IMR-90 (cell line): ENCODE measurements around the gene MOB2. TPM values are rescaled to one million over a fixed set of nuclear protein-coding genes. Genes with fewer than 3 reads are reported as not detected.
A peak's percentile ranks its signal among the peaks of the same experiment; 100 is the strongest.

Experiments used
- ATAC-seq: fragments of 200-7000 bp; cut with Tn5 transposase; 2 replicates; pipeline ENCODE4 v1.9.1; 2020; ENCODE audit warnings: low read depth, mild to moderate bottlenecking, moderate library complexity
- BruUV-seq: library from RNA; stranded (reverse); fragments of 400-500 nt; replicated peaks from 2 replicates; lab custom pipeline; 2021; lab: Mats Ljungman, UMichigan
- CTCF ChIA-PET: fragments of 300-600 bp; formaldehyde crosslinking; extraction: SDS; loops from one replicate; lab custom pipeline; 2021; ENCODE audit warnings: antibody characterized with exemption; lab: Yijun Ruan, JAX
- POLR2A ChIA-PET: fragments of 300-600 bp; sonication (Branson Sonifier 250); formaldehyde crosslinking; loops from one replicate; lab custom pipeline; 2022; ENCODE audit warnings: antibody characterized with exemption; ENCODE audit not compliant: unreplicated experiment; lab: Charles Lee
- DNase-seq: peaks from one replicate; pipeline ENCODE4 v3.0.0; 2013
- H2AFZ ChIP-seq: replicated peaks from 2 replicates; pipeline ENCODE3; 2013; ENCODE audit warnings: low read length, mild to moderate bottlenecking; ENCODE audit not compliant: poor library complexity
- H2AK5ac ChIP-seq: 2 replicates; pipeline ENCODE4 v1.6.1; 2013; ENCODE audit warnings: low read depth, low read length, inconsistent platforms
- H2AK9ac ChIP-seq: replicated peaks from 2 replicates; pipeline ENCODE3; 2013; ENCODE audit warnings: mild to moderate bottlenecking, low read depth, low read length, moderate library complexity; ENCODE audit not compliant: poor library complexity
- H2BK120ac ChIP-seq: 2 replicates; pipeline ENCODE4 v1.6.1; 2013; ENCODE audit warnings: low read depth, low read length, inconsistent platforms
- H2BK15ac ChIP-seq: 3 replicates; pipeline ENCODE4 v1.6.1; 2013; ENCODE audit warnings: low read depth, low read length, inconsistent platforms
- H2BK20ac ChIP-seq: 2 replicates; pipeline ENCODE4 v1.6.1; 2013; ENCODE audit warnings: low read depth, mild to moderate bottlenecking, inconsistent platforms, low read length, moderate library complexity
- H2BK5ac ChIP-seq: 2 replicates; pipeline ENCODE4 v1.6.1; 2013; ENCODE audit warnings: mild to moderate bottlenecking, low read depth, low read length, inconsistent platforms; ENCODE audit not compliant: poor library complexity, severe bottlenecking
- H3K14ac ChIP-seq: replicated peaks from 2 replicates; pipeline ENCODE4 v1.6.1; 2013; ENCODE audit warnings: low read depth, low read length, inconsistent platforms
- H3K18ac ChIP-seq: 2 replicates; pipeline ENCODE4 v1.6.1; 2013; ENCODE audit warnings: low read depth, low read length, control low read depth
- H3K23ac ChIP-seq: 2 replicates; pipeline ENCODE4 v1.6.1; 2013; ENCODE audit warnings: low read depth, low read length, inconsistent platforms
- H3K27ac ChIP-seq: 2 replicates; pipeline ENCODE4 v1.5.1; 2013; ENCODE audit warnings: mild to moderate bottlenecking, control low read depth, low read length; ENCODE audit not compliant: insufficient read depth
- H3K27me3 ChIP-seq: 2 replicates; pipeline ENCODE4 v1.6.1; 2013; ENCODE audit warnings: low read length; ENCODE audit not compliant: control insufficient read depth, insufficient read depth
- H3K36me3 ChIP-seq: 2 replicates; pipeline ENCODE4 v1.6.1; 2013; ENCODE audit warnings: low read length, mixed read lengths; ENCODE audit not compliant: control insufficient read depth, insufficient read depth
- H3K4ac ChIP-seq: 2 replicates; pipeline ENCODE4 v1.6.1; 2013; ENCODE audit warnings: low read depth, low read length, inconsistent platforms
- H3K4me1 ChIP-seq: 2 replicates; pipeline ENCODE4 v1.6.1; 2013; ENCODE audit warnings: low read length, mixed read lengths; ENCODE audit not compliant: control insufficient read depth, insufficient read depth
- H3K4me2 ChIP-seq: 2 replicates; pipeline ENCODE4 v1.6.1; 2013; ENCODE audit warnings: low read depth, mild to moderate bottlenecking, control low read depth, low read length, moderate library complexity
- H3K4me3 ChIP-seq: 2 replicates; pipeline ENCODE4 v1.5.1; 2013; ENCODE audit warnings: low read depth, mild to moderate bottlenecking, control low read depth, low read length, moderate library complexity; ENCODE audit not compliant: insufficient read depth
- H3K56ac ChIP-seq: 2 replicates; pipeline ENCODE4 v1.6.1; 2013; ENCODE audit warnings: low read length, inconsistent platforms; ENCODE audit not compliant: insufficient read depth; ENCODE audit errors: extremely low read depth
- H3K79me1 ChIP-seq, 2 experiments: 2 replicates each; pipeline ENCODE4 v1.6.1; 2013; ENCODE audit warnings: low read length in 2 of 2, inconsistent platforms in 1 of 2, low read depth in 1 of 2
- H3K9ac ChIP-seq: 2 replicates; pipeline ENCODE4 v1.6.1; 2013; ENCODE audit warnings: low read depth, low read length, control low read depth
- H3K9me1 ChIP-seq: 2 replicates; pipeline ENCODE4 v1.6.1; 2013; ENCODE audit warnings: low read length, inconsistent platforms; ENCODE audit not compliant: insufficient read depth
- H3K9me3 ChIP-seq: 2 replicates; pipeline ENCODE4 v1.6.1; 2013; ENCODE audit warnings: low read length; ENCODE audit not compliant: control insufficient read depth, insufficient read depth
- H4K20me1 ChIP-seq: 2 replicates; pipeline ENCODE4 v1.6.1; 2013; ENCODE audit warnings: low read length, inconsistent platforms; ENCODE audit not compliant: insufficient read depth
- H4K5ac ChIP-seq: 2 replicates; pipeline ENCODE4 v1.6.1; 2013; ENCODE audit warnings: mild to moderate bottlenecking, low read depth, low read length, control low read depth
- H4K8ac ChIP-seq, 2 experiments: 2 replicates each; pipeline ENCODE4 v1.6.1; 2013; ENCODE audit warnings: low read depth in 2 of 2, low read length in 2 of 2, control low read depth in 1 of 2, inconsistent platforms in 1 of 2
- H4K91ac ChIP-seq: 2 replicates; pipeline ENCODE4 v1.6.1; 2013; ENCODE audit warnings: low read depth, low read length, inconsistent platforms; ENCODE audit not compliant: insufficient read depth
- RCOR1 ChIP-seq: IDR thresholded peaks from 2 replicates; pipeline ENCODE4 v1.6.1; 2012; ENCODE audit warnings: mild to moderate bottlenecking, low read length, improper control_type of control experiment; ENCODE audit not compliant: insufficient replicate concordance
- WGBS, 2 experiments: methylation state at CpG; one replicate each; pipeline versions ENCODE4 v1.1.5 to v1.1.7; 2013; ENCODE audit warnings: missing lambda C conversion rate in 2 of 2; ENCODE audit not compliant: insufficient read length in 1 of 2; ENCODE audit errors: extremely low coverage in 2 of 2; 5-methylcytosine and 5-hydroxymethylcytosine counted together
- dilution Hi-C: fragments of 300-500 bp; cut with HindIII; formaldehyde crosslinking; loops from one replicate; pipeline ENCODE4 v1.14.3; 2018; ENCODE audit warnings: low sequenced_read_pairs; ENCODE audit not compliant: unreplicated experiment
- in situ Hi-C: fragments of 300-500 bp; cut with MboI; formaldehyde crosslinking; loops from 3 replicates; pipeline ENCODE4 v1.14.3; 2019; ENCODE audit warnings: low sequenced_read_pairs, inconsistent platforms, mixed read lengths
- intact Hi-C: fragments of 100-400 bp; cut with micrococcal nuclease; formaldehyde crosslinking; loops from 2 replicates; pipeline ENCODE4 v1.10.0; 2022
- polyA plus RNA-seq, 3 experiments: library from polyadenylated mRNA; depleted of rRNA; stranded (reverse); fragments of >200 nt; gene quantifications; 2 replicates each; pipeline ENCODE4 v1.2.3, GENCODE V29; 2012; ENCODE audit warnings: low replicate concordance in 1 of 3
- total RNA-seq: library from RNA; depleted of rRNA; stranded (reverse); fragments of >200 nt; gene quantifications from 2 replicates; pipeline ENCODE4 v1.2.3, GENCODE V29; 2012

MOB2 gene
- total and polyA plus RNA-seq, 2 of the 4 experiments (the other 2 are of a cell fraction): 23.7 to 36.2 TPM

- peaks cover 10% of the 10 kb centered on the region for H3K27me3 ChIP-seq
- H4K8ac ChIP-seq: no peak overlapping the region
- no peak overlapping the region for H4K5ac ChIP-seq
- H2AK9ac ChIP-seq: peak overlapping the region; percentile 51
- no peak overlapping the region for H3K27ac ChIP-seq
- no peak overlapping the region for H3K23ac ChIP-seq
- H4K91ac ChIP-seq: no peak overlapping the region
- dilution Hi-C loops: no loop called here
- no peak overlapping the region for H2AK5ac ChIP-seq
- ATAC-seq (no peak), DNase-seq (no peak)
- peaks cover 19% of the 10 kb centered on the region for H3K9me1 ChIP-seq
- no peak overlapping the region for H3K56ac ChIP-seq
- peaks cover 9% of the 10 kb centered on the region for H3K36me3 ChIP-seq
- no TSS peak for BruUV-seq
- peaks cover 31 to 77% of the 10 kb centered on the region in 2 experiments for H3K79me1 ChIP-seq
- no peak overlapping the region for H3K4me2 ChIP-seq
- H2BK5ac ChIP-seq: no peak overlapping the region
- H3K14ac ChIP-seq: no peak overlapping the region
- peaks cover 3% of the 10 kb centered on the region; the same call in 1 of the 2 replicates for H3K4me1 ChIP-seq
- H3K9ac ChIP-seq: no peak overlapping the region
- no peak overlapping the region for H2BK20ac ChIP-seq
- ChIA-PET POLR2A (no interaction called here), CTCF (no interaction called here)
- peaks cover 75% of the 10 kb centered on the region for H4K20me1 ChIP-seq
- intact Hi-C loops: no loop called here
- WGBS, 2 experiments: 100% methylated on average over 3 of the region's 7 CpGs; no CpG with 5 or more reads in 1 of the 2 experiments
- TF ChIP-seq RCOR1: no peak
- in situ Hi-C loops: no loop called here
- no peak overlapping the region for H3K4me3 ChIP-seq
- peaks cover 4% of the 10 kb centered on the region for H3K9me3 ChIP-seq
- H2AFZ ChIP-seq: no peak overlapping the region
- no peak overlapping the region for H2BK120ac ChIP-seq
- no peak overlapping the region for H3K18ac ChIP-seq
- no peak overlapping the region for H2BK15ac ChIP-seq
- H3K4ac ChIP-seq: no peak overlapping the region
Measured at GRCh38 chr11:1534171-1534570, 47.6 kb upstream of the MOB2 start.
